ENCODE data around the gene KCNH6. TPM values are rescaled to one million over a fixed set of nuclear protein-coding genes. Genes with fewer than 3 reads are reported as not detected.
A peak's percentile ranks its signal among the peaks of the same experiment; 100 is the strongest.

The KCNH6 gene
- total and polyA plus RNA-seq, 9 of the 15 experiments (the other 6 are each of a cell fraction or from before 2014, with no cell fraction given): not detected

GRCh38 chr17:63552211-63552610 is 29.1 kb downstream of the KCNH6 start:
- FAIRE-seq (no peak), DNase-seq (ENCODE audit: extremely low read depth in 1 of 4, low spot score in 3 of 4) (no peak), ATAC-seq (no peak)
- Histone ChIP-seq H3K4me2 (ENCODE audit: insufficient read depth, low read length) (peak overlapping the region; percentile 76), H3K27ac (ENCODE audit: extremely low read depth, low read depth, low read length) (peak overlapping the region; percentile 24; the same call in 2 of the 3 replicates), H3K36me3 (ENCODE audit: control insufficient read depth, insufficient read depth, low read length) (peaks cover 39% of the 10 kb centered on the region), H3K27me3 (ENCODE audit: control insufficient read depth in 2 of 2, insufficient read depth in 2 of 2, low read length in 2 of 2) (no peaks in the 10 kb centered on the region), H4K20me1 (replicated peaks; ENCODE audit: control insufficient read depth, insufficient read depth, low read length) (peaks cover 35% of the 10 kb centered on the region), H2AFZ (ENCODE audit: low read depth, low read length) (no peak overlapping the region), H3K4me1 (replicated peaks in 1 of 2; ENCODE audit: control insufficient read depth in 2 of 2, insufficient read depth in 2 of 2, low read length in 2 of 2) (peaks cover 11 to 25% of the 10 kb centered on the region in 2 experiments), H3K9me1 (ENCODE audit: control insufficient read depth, insufficient read depth, low read length) (no peaks in the 10 kb centered on the region), H3K9me3 (replicated peaks; ENCODE audit: control insufficient read depth, insufficient read depth, low read depth, low read length) (no peaks in the 10 kb centered on the region), H3K9ac (ENCODE audit: insufficient read depth in 1 of 2, low read depth in 2 of 2, low read length in 2 of 2) (peak overlapping the region; percentile 84 to 93), H3K4me3 (peak overlapping the region; percentile 85), H3K79me2 (ENCODE audit: control insufficient read depth, insufficient read depth, low read length) (peaks cover 75% of the 10 kb centered on the region)
- in situ Hi-C loops (cut with MboI): no loop called here
- WGBS (ENCODE audit: insufficient coverage, low coverage, missing lambda C conversion rate): 9% methylated on average over 6 of the region's 6 CpGs
- intact Hi-C loops (cut with micrococcal nuclease): loop anchor here (5.0 kb wide), 3 partner anchors 50 to 220 kb away; partner anchors contain the start of genes CCDC47, DDX42 and TACO1
- BruUV-seq (replicated peaks): no TSS peak
- TF ChIP-seq ZNF583 (CRISPR knock-in tag; IDR thresholded peaks at IDR 0.05) (no peak), ZEB2 (IDR thresholded peaks at IDR 0.05) (no peak), BDP1 (IDR thresholded peaks at IDR 0.05; ENCODE audit: insufficient read depth, insufficient read length) (no peak), MAFK (IDR thresholded peaks at IDR 0.05; ENCODE audit: low read length) (no peak)
- ChIA-PET POLR2A (interaction anchor here (0.7 to 3.3 kb wide), 7 partner anchors 8 to 81 kb away, joined by 3 to 20 read pairs (median 6); no protein-coding TSS in a partner anchor), CTCF (ENCODE audit: low intra/inter-chr PET ratio) (no interaction called here)

GRCh38 chr17:63555500-63556156 is 32.5 kb downstream of the KCNH6 start:
- no peaks in the 10 kb centered on the region for H3K9me3 ChIP-seq (replicated peaks; ENCODE audit: control insufficient read depth, insufficient read depth, low read depth, low read length)
- H3K4me1 ChIP-seq (replicated peaks in 1 of 2; ENCODE audit: control insufficient read depth in 2 of 2, insufficient read depth in 2 of 2, low read length in 2 of 2): peaks cover 0 to 25% of the 10 kb centered on the region in 2 experiments; a peak in 4 of 5 replicates
- H3K9me1 ChIP-seq (ENCODE audit: control insufficient read depth, insufficient read depth, low read length): no peaks in the 10 kb centered on the region
- H2AFZ ChIP-seq (ENCODE audit: low read depth, low read length): no peak overlapping the region
- H3K4me3 ChIP-seq: no peak overlapping the region
- no peak overlapping the region for H3K4me2 ChIP-seq (ENCODE audit: insufficient read depth, low read length)
- no peak for ATAC-seq
- intact Hi-C loops (cut with micrococcal nuclease) (no loop called here), in situ Hi-C loops (cut with MboI) (no loop called here)
- 76% methylated on average over 7 of the region's 7 CpGs for WGBS (ENCODE audit: insufficient coverage, low coverage, missing lambda C conversion rate)
- no peak overlapping the region for H3K9ac ChIP-seq (ENCODE audit: insufficient read depth in 1 of 2, low read depth in 2 of 2, low read length in 2 of 2)
- BruUV-seq (replicated peaks): no TSS peak
- no peak overlapping the region for H3K27ac ChIP-seq (ENCODE audit: extremely low read depth, low read depth, low read length)
- no peaks in the 10 kb centered on the region for H3K27me3 ChIP-seq (ENCODE audit: control insufficient read depth in 2 of 2, insufficient read depth in 2 of 2, low read length in 2 of 2)
- H3K79me2 ChIP-seq (ENCODE audit: control insufficient read depth, insufficient read depth, low read length): peaks cover 98% of the 10 kb centered on the region
- CTCF ChIA-PET (ENCODE audit: low intra/inter-chr PET ratio): interaction anchor here (1.0 kb wide), 1 partner anchor 131 kb away, joined by 3 read pairs; no protein-coding TSS in a partner anchor
- H4K20me1 ChIP-seq (replicated peaks; ENCODE audit: control insufficient read depth, insufficient read depth, low read length): peaks cover 35% of the 10 kb centered on the region
- DNase-seq (ENCODE audit: extremely low read depth in 1 of 4, low spot score in 3 of 4): no peak
- FAIRE-seq: no peak
- POLR2A ChIA-PET: interaction anchor here (1.8 kb wide), 1 partner anchor 13 kb away, joined by 8 read pairs; no protein-coding TSS in a partner anchor
- H3K36me3 ChIP-seq (ENCODE audit: control insufficient read depth, insufficient read depth, low read length): peaks cover 41% of the 10 kb centered on the region
- no peak for TF ChIP-seq ZNF740 (CRISPR knock-in tag; IDR thresholded peaks at IDR 0.05)
- no peak for TF ChIP-seq ZNF740 (tag; IDR thresholded peaks at IDR 0.05)
- no peak for TF ChIP-seq RFX7 (CRISPR knock-in tag; IDR thresholded peaks at IDR 0.05)
- TF ChIP-seq HDAC3 (IDR thresholded peaks at IDR 0.05; ENCODE audit: borderline replicate concordance, partially characterized antibody): no peak
- TF ChIP-seq PKNOX1 (IDR thresholded peaks at IDR 0.05): 0 out of 2 replicates have a peak, but pooled peaks have one; percentile 7
- no peak for TF ChIP-seq PBX2 (CRISPR knock-in tag; IDR thresholded peaks at IDR 0.05; ENCODE audit: low read depth)
- peak; percentile 84 for TF ChIP-seq PBX2 (tag; conservative IDR thresholded peaks at IDR 0.05; ENCODE audit: low read depth)
